Keratinocyte (primary cell): ENCODE results near the gene PIK3C3. TPM values are rescaled to one million over a fixed set of nuclear protein-coding genes. Genes with fewer than 3 reads are reported as not detected.

Source experiments
- DNase-seq: peaks from one replicate; pipeline ENCODE4 v3.0.0-alpha.2; 2011; ENCODE audit warnings: low read depth, missing footprints, low spot score
- FAIRE-seq: peaks from 2 replicates; lab custom pipeline; 2011; peaks lifted over from hg19 to GRCh38; lab: Jason Lieb, UNC
- H2AFZ ChIP-seq: 2 replicates; pipeline ENCODE4 v1.6.0; 2012; ENCODE audit warnings: low read length, control low read depth, inconsistent platforms; ENCODE audit not compliant: control insufficient read depth
- H3K27ac ChIP-seq: 2 replicates; pipeline ENCODE4 v1.5.1; 2011; ENCODE audit warnings: low read length; ENCODE audit not compliant: control insufficient read depth, insufficient read depth
- H3K27me3 ChIP-seq: 3 replicates; pipeline ENCODE4 v1.6.0; 2011; ENCODE audit warnings: low read length; ENCODE audit not compliant: control insufficient read depth, insufficient read depth; ENCODE audit errors: extremely low read depth
- H3K36me3 ChIP-seq, 2 experiments: 2 replicates in 1 of 2; 3 replicates in 1 of 2; pipeline ENCODE4 v1.5.1; 2011; ENCODE audit warnings: low read length in 2 of 2, mild to moderate bottlenecking in 1 of 2; ENCODE audit not compliant: control insufficient read depth in 2 of 2, insufficient read depth in 2 of 2; ENCODE audit errors: extremely low read depth in 1 of 2
- H3K4me1 ChIP-seq: 3 replicates; pipeline ENCODE4 v1.5.1; 2011; ENCODE audit warnings: low read length; ENCODE audit not compliant: control insufficient read depth, insufficient read depth; ENCODE audit errors: extremely low read depth
- H3K4me2 ChIP-seq: 3 replicates; pipeline ENCODE4 v1.6.0; 2011; ENCODE audit warnings: low read depth, low read length; ENCODE audit not compliant: control insufficient read depth, insufficient read depth; ENCODE audit errors: extremely low read depth
- H3K4me3 ChIP-seq, 3 experiments: fragments of 200-600 bp in 1 of 3; sonication (generic) in 1 of 3; 2 replicates in 2 of 3; 3 replicates in 1 of 3; pipeline ENCODE4 v1.5.1; 2011 to 2016; ENCODE audit warnings: low read length in 3 of 3, mild to moderate bottlenecking in 3 of 3, control low read depth in 2 of 3, inconsistent platforms in 1 of 3, low read depth in 1 of 3, mixed read lengths in 1 of 3, mixed run types in 1 of 3, moderate library complexity in 1 of 3; ENCODE audit not compliant: control insufficient read depth in 2 of 3, insufficient read depth in 2 of 3; ENCODE audit errors: extremely low read depth in 1 of 3
- H3K79me2 ChIP-seq: 2 replicates; pipeline ENCODE4 v1.6.0; 2012; ENCODE audit warnings: low read length; ENCODE audit not compliant: control insufficient read depth, insufficient read depth
- H3K9ac ChIP-seq: 3 replicates; pipeline ENCODE4 v1.6.0; 2011; ENCODE audit warnings: low read length; ENCODE audit not compliant: control insufficient read depth, insufficient read depth; ENCODE audit errors: extremely low read depth
- H3K9me1 ChIP-seq: 3 replicates; pipeline ENCODE4 v1.6.0; 2011; ENCODE audit warnings: low read length; ENCODE audit not compliant: control insufficient read depth, insufficient read depth; ENCODE audit errors: extremely low read depth
- H3K9me3 ChIP-seq: 2 replicates; pipeline ENCODE4 v1.5.1; 2012; ENCODE audit warnings: low read depth, low read length; ENCODE audit not compliant: control insufficient read depth
- H4K20me1 ChIP-seq: 3 replicates; pipeline ENCODE4 v1.6.0; 2011; ENCODE audit warnings: low read length; ENCODE audit not compliant: control insufficient read depth, insufficient read depth; ENCODE audit errors: extremely low read depth
- CTCF ChIP-seq, 3 experiments: IDR thresholded peaks in 1 of 3; conservative IDR thresholded peaks in 1 of 3; optimal IDR thresholded peaks in 1 of 3; 2 replicates in 2 of 3; 3 replicates in 1 of 3; pipeline versions ENCODE3 to v1.5.1; 2011; ENCODE audit warnings: low read length in 3 of 3, mild to moderate bottlenecking in 3 of 3, moderate library complexity in 2 of 3, control low read depth in 1 of 3, inconsistent platforms in 1 of 3; ENCODE audit not compliant: insufficient read depth in 2 of 3; ENCODE audit errors: extremely low read depth in 1 of 3
- EZH2 ChIP-seq: IDR thresholded peaks from one replicate; pipeline ENCODE4 v1.6.1; 2012; ENCODE audit warnings: inconsistent platforms, mild to moderate bottlenecking, low read length, moderate library complexity
- dilution Hi-C: fragments of 300-500 bp; cut with MboI; formaldehyde crosslinking; loops from one replicate; pipeline ENCODE4 v1.7.0; 2020; ENCODE audit warnings: low sequenced_read_pairs; ENCODE audit not compliant: extremely low pct_ligation_motif_present
- polyA plus RNA-seq, 5 experiments: library from polyadenylated mRNA; depleted of rRNA in 3 of 5; stranded (reverse) in 3 of 5; stranded (forward) in 1 of 5; unstranded in 1 of 5; fragments of >200 nt; gene quantifications; 1 replicate in 1 of 5; 2 replicates in 3 of 5; 3 replicates in 1 of 5; pipeline versions ENCODE4 v1.2.1 to v1.2.3, GENCODE V29; 2011 to 2012; ENCODE audit warnings: missing spikeins in 2 of 5, low read depth in 1 of 5, low replicate concordance in 1 of 5

Gene PIK3C3
- polyA plus RNA-seq, 1 donor (not counting 4 experiments of a cell fraction or from before 2014, with no cell fraction given): 65.0 TPM

DNA sequence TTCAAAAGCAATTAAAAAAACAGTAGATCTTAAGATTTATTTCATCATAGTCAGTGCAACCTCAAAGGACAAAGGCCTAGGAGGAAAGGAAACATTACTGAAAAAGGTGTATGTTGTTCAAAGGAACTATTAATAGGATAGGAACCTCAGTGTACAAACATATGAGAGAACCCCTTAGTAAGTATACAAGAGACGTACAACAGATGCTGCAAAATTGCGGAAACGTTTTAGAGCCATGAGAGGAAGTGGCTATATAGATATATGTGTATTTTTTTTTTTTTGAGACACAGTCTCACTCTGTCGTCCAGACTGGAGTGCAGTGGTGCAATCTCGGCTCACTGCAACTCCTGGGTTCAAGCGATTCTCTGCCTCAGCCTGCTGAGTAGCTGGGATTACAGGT, 22.2 kb downstream of the PIK3C3 start:
- Histone ChIP-seq H3K9me1 (no peaks in the 10 kb centered on the region), H3K27me3 (no peaks in the 10 kb centered on the region), H3K9me3 (no peaks in the 10 kb centered on the region), H3K79me2 (peaks cover 7% of the 10 kb centered on the region), H3K27ac (no peak overlapping the region), H3K4me1 (no peaks in the 10 kb centered on the region), H2AFZ (no peak overlapping the region), H4K20me1 (no peaks in the 10 kb centered on the region), H3K36me3 (no peaks in the 10 kb centered on the region), H3K9ac (no peak overlapping the region), H3K4me2 (no peak overlapping the region), H3K4me3 (no peak overlapping the region)
- no peak for TF ChIP-seq CTCF (optimal IDR thresholded peaks at IDR 0.05 in 1 of 3, IDR thresholded peaks at IDR 0.05 in 1 of 3, conservative IDR thresholded peaks at IDR 0.05 in 1 of 3; ENCODE audit: extremely low read depth in 1 of 3, insufficient read depth in 2 of 3, low read length in 3 of 3)
- no peak for TF ChIP-seq EZH2
- dilution Hi-C loops: no loop called here
- DNase-seq: no peak
- no peak for FAIRE-seq

DNA sequence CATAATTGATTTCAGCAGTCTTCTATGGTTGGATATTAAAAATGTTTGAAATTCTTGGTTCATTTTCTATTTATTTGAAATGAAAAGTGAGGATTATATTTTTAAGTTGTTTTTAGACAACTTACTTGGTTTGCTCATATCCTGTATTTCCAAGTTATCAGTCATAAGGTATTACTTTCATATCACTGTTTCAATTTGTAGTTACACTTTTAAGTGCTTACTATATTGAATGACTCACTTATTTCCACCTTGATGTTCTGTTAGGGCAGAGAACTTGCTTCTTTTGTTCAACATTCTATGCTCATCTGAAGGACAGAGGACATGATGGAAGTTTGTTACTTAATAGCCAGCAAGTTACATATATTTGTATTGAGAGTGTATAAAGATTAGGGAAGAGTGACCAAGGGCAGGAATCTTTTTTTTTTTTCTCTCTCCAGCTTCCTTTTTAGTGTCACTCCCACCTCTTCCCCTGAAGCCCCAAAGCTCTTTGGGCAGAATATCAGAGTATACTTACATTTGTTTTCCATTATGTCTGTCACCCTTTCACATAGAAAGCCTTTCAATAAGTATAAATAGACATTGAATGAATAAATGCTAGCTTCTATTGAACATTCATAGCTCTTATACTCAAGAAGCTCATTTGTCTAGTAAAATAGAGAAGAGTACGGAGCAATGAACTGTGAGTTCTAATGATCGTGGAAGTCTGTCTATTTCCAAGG, 28.1 kb downstream of the PIK3C3 start:
- H2AFZ ChIP-seq: no peak overlapping the region
- H3K27me3 ChIP-seq: no peaks in the 10 kb centered on the region
- TF ChIP-seq CTCF (optimal IDR thresholded peaks at IDR 0.05 in 1 of 3, IDR thresholded peaks at IDR 0.05 in 1 of 3, conservative IDR thresholded peaks at IDR 0.05 in 1 of 3; ENCODE audit: extremely low read depth in 1 of 3, insufficient read depth in 2 of 3, low read length in 3 of 3): no peak
- no peak for TF ChIP-seq EZH2
- no peak overlapping the region for H3K4me2 ChIP-seq
- no peaks in the 10 kb centered on the region for H4K20me1 ChIP-seq
- H3K79me2 ChIP-seq: peaks cover 5% of the 10 kb centered on the region
- FAIRE-seq: peak; percentile 78
- H3K27ac ChIP-seq: no peak overlapping the region
- no peaks in the 10 kb centered on the region for H3K9me3 ChIP-seq
- no peak overlapping the region for H3K4me3 ChIP-seq
- H3K9ac ChIP-seq: no peak overlapping the region
- H3K4me1 ChIP-seq: peaks cover 4% of the 10 kb centered on the region
- no peak for DNase-seq
- dilution Hi-C loops: no loop called here
- peaks cover 2 to 6% of the 10 kb centered on the region in 2 experiments for H3K36me3 ChIP-seq
- no peaks in the 10 kb centered on the region for H3K9me1 ChIP-seq
